Hepatocyte (in vitro differentiated cells): Measurements from ENCODE around the gene LBHD2.

Source experiments
- CTCF ChIP-seq: fragments of 200-600 bp; sonication (generic); IDR thresholded peaks from 2 replicates; pipeline ENCODE4 v1.5.1; 2016; ENCODE audit warnings: antibody characterized with exemption, mild to moderate bottlenecking; ENCODE audit not compliant: poor library complexity
- EZH2 ChIP-seq: fragments of 200-600 bp; sonication (generic); IDR thresholded peaks from 2 replicates; pipeline ENCODE4 v1.6.1; 2016; ENCODE audit warnings: antibody characterized with exemption, mild to moderate bottlenecking, borderline replicate concordance
- EZH2phosphoT487 ChIP-seq: fragments of 200-600 bp; sonication (generic); IDR thresholded peaks from one replicate; pipeline ENCODE4 v1.6.1; 2018; ENCODE audit warnings: antibody characterized with exemption, mild to moderate bottlenecking, low read depth, moderate library complexity; ENCODE audit not compliant: unreplicated experiment, severe bottlenecking

GRCh38 chr14:103134405-103134804 is 50.4 kb downstream of the LBHD2 start:
- TF ChIP-seq CTCF (no peak), EZH2 (no peak), EZH2phosphoT487 (no peak)
